WI38 (cell line): ENCODE data around the gene EPHB2.

ENCODE experiments used
- H3K4me3 ChIP-seq: 2 replicates; pipeline ENCODE4 v1.5.1; 2011; ENCODE audit warnings: low read depth, mild to moderate bottlenecking, control low read depth, low read length
- CTCF ChIP-seq: IDR thresholded peaks from 2 replicates; pipeline ENCODE4 v1.5.1; 2012; ENCODE audit warnings: low read depth, mild to moderate bottlenecking, control low read depth, low read length

EPHB2 gene

GRCh38 chr1:22754824-22755223 lies 44.2 kb downstream of the EPHB2 start:
- H3K4me3 ChIP-seq = no peak overlapping the region
- TF ChIP-seq CTCF = no peak

GRCh38 chr1:22755641-22756040 lies 45.0 kb downstream of the EPHB2 start:
- TF ChIP-seq CTCF = no peak
- no peak overlapping the region for H3K4me3 ChIP-seq

- no peak for TF ChIP-seq CTCF
- no peak overlapping the region for H3K4me3 ChIP-seq
These were observed 45.6 kb downstream of the EPHB2 start for GRCh38 chr1:22756125-22756735.

GRCh38 chr1:22760455-22760854 lies 49.8 kb downstream of the EPHB2 start:
- TF ChIP-seq CTCF = no peak
- no peak overlapping the region for H3K4me3 ChIP-seq

- TF ChIP-seq CTCF = no peak
- H3K4me3 ChIP-seq = no peak overlapping the region
These were observed 50.5 kb downstream of the EPHB2 start for GRCh38 chr1:22761101-22761500.

GRCh38 chr1:22761821-22762220 lies 51.2 kb downstream of the EPHB2 start:
- no peak for TF ChIP-seq CTCF
- no peak overlapping the region for H3K4me3 ChIP-seq

GRCh38 chr1:22763487-22764200 lies 53.0 kb downstream of the EPHB2 start:
- H3K4me3 ChIP-seq = no peak overlapping the region
- no peak for TF ChIP-seq CTCF
